ENCODE results near the gene PLOD2.

The PLOD2 gene

GRCh38 chr3:146099316-146099715 lies 61.7 kb downstream of the PLOD2 start:
- DNase-seq (ENCODE audit: low read depth), result no peak

GRCh38 chr3:146093896-146094295 lies 67.1 kb downstream of the PLOD2 start:
- no peak for DNase-seq (ENCODE audit: low read depth)

DNA sequence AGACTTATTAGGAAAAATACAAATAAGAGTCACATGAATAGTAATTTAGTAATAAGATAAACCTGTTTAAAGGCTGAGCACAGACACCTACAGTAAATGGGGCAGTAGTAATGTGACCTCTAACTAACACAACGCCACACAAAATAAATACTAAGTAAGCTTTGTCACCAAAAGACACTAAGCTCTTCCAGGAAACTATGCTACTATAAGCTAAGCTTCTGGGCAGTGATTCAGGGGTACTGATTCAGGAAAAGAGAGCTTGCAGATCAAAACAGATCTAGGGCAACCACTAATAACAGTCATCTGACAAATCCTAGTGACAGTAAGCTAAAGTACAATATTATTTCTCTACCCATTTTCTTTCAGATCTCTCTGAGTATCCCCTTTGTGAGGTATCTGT lies 68.8 kb downstream of the PLOD2 start:
- DNase-seq (ENCODE audit: low read depth), result no peak

DNA sequence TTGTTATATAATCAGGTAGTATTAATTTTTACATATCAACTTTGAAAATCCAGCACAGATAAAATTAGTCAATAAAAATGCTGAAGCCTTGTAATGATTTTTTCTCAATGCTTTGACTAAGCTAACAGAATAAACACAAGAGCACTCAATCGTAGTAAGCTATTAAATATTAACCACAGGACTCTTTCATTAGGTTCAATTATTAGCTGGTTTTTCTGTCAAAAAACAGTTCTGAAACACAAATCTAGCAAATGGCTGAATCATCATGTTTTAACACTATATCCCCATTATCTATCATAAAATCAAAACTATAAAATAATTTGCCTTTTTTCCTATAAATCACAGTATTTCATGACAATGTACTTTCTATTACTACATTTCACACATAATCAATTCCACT lies 69.6 kb downstream of the PLOD2 start:
- no peak for DNase-seq (ENCODE audit: low read depth)

GRCh38 chr3:146090521-146090920 lies 70.5 kb downstream of the PLOD2 start:
- no peak for DNase-seq (ENCODE audit: low read depth)

DNA sequence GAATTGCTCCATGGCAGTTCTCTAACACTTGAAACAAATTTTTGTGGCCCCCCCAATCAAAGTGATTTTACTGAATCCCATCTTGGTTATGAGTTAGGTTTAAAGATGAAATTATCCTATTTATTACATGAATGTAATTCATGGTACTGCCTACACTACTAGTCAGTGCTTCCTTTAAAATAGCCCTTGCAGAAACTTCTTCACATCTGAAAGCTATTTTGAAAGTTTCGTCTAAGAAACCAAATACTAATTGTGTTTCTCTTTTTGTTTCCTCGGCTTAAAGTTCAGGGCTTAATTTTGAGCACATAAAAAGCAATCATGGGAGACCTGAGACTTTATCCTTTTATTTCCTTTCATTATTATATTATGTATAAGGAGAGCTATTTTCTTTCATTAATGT lies 72.1 kb downstream of the PLOD2 start:
- DNase-seq (ENCODE audit: low read depth), result no peak

- no peak for DNase-seq (ENCODE audit: low read depth)
These were observed 73.9 kb downstream of the PLOD2 start for GRCh38 chr3:146087116-146087515.

DNA sequence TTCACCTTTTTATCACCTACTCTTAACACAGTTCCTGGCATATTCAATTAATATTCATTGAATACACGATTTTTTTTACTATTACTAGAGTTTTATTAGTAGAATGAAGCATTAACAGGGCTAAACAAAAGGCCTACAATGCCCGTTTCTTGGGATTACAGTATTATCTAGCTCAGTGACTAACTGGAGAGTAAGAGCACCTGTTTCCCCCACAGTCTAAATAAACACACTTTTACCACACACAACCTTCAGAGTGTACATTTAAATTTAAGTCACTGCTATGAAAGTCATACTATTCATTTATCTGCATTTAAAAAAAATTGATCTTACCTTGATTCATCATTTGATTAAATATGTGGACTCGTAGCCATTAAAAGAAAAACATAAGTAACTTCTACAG lies 74.8 kb downstream of the PLOD2 start:
- no peak for DNase-seq (ENCODE audit: low read depth)

GRCh38 chr3:146085678-146086077 lies 75.3 kb downstream of the PLOD2 start:
- no peak for DNase-seq (ENCODE audit: low read depth)

GRCh38 chr3:146080578-146080977 lies 80.4 kb downstream of the PLOD2 start:
- no peak for DNase-seq (ENCODE audit: low read depth)

DNA sequence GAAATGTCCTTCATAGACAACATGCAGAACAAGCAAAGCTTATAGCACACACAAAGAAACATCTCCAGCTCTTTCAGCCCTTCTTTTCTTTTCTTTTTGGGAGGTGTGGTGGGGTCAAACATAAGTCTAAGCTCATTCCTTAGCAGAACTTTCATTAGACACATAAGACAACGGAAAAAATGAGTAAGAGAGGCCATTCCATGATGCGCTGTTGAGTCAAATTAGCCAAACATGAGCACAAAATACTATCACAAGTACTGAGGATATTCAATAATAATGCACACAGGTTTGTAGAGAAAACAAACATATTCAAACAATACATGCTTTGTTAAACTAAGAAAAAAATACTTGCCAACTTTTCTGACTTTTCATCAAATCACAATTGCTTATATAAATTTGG lies 83.0 kb downstream of the PLOD2 start:
- no peak for DNase-seq (ENCODE audit: low read depth)

- no peak for DNase-seq (ENCODE audit: low read depth)
These were observed 83.8 kb downstream of the PLOD2 start for GRCh38 chr3:146077181-146077580.

- no peak for DNase-seq (ENCODE audit: low read depth)
These were observed 88.2 kb downstream of the PLOD2 start for GRCh38 chr3:146072824-146073223.

- no peak for DNase-seq (ENCODE audit: low read depth)
These were observed 88.9 kb downstream of the PLOD2 start for GRCh38 chr3:146072061-146072460.

DNA sequence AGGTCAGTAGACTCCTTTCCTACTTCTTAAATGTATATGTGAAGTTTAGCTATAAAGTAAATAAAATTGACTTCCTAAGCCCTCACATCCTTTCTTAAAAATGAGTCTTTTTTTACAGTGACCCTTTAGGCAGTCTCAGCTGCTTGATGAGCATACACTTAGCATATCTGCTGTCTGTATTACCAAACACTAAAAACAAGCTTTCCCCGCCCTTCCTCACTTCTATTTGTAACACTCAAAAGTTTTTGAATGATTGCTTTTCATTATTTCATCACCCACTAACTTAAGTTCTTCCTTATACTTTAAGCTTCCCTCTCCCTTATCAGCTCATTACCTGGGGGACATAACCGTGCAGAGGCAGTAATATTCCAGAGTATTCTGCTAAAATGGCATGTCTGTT lies 89.4 kb downstream of the PLOD2 start:
- no peak for DNase-seq (ENCODE audit: low read depth)

- peak; percentile 38 for DNase-seq (ENCODE audit: low read depth)
These were observed 93.9 kb downstream of the PLOD2 start for GRCh38 chr3:146067048-146067447.

- DNase-seq (ENCODE audit: low read depth), result no peak
These were observed 95.4 kb downstream of the PLOD2 start for GRCh38 chr3:146065573-146066006.

DNA sequence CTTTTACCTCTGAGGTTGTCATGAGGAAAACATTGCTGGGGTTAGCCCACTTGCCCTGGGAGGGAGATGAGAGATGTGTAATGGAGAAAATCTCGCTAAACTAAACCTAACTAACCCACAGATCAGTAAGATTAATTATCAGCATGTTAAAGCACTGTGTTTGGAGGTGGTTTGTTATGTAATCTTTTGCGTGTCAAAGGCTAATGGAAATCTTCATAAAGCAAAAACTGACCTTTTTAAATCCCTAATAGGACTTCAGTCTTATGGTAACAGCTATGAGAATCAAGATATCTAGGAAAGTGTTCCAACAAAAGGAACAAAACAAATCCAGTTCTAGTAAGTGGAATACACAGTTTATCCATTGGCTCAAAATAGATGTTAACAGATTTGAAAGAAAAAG lies 102.7 kb downstream of the PLOD2 start:
- no peak for DNase-seq (ENCODE audit: low read depth)

DNA sequence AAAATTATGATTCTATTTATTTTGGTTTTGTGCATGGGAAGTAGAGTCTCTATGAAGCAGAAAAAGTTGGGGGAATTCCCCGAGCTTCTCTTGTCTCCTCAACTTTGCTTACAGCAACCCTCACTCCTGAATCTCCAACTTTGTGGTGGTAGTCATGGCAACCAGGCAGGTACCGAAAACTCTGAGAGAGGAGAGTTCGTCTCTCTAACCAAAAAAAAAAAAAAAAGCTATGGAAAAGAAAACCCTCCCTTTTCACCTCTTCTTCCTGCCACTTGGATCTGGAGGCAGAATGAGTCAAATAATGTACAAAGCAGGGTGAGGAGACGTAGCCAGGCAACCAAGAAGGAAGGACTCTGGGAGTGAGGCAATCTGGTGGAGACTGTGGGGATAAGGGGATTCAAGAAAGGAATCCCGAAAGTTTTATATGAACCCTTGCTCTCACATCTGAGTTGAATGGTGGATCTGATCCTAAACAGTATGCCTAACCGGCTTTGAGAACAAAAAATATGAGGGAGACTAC lies 108.1 kb downstream of the PLOD2 start:
- no peak for DNase-seq (ENCODE audit: low read depth)

DNA sequence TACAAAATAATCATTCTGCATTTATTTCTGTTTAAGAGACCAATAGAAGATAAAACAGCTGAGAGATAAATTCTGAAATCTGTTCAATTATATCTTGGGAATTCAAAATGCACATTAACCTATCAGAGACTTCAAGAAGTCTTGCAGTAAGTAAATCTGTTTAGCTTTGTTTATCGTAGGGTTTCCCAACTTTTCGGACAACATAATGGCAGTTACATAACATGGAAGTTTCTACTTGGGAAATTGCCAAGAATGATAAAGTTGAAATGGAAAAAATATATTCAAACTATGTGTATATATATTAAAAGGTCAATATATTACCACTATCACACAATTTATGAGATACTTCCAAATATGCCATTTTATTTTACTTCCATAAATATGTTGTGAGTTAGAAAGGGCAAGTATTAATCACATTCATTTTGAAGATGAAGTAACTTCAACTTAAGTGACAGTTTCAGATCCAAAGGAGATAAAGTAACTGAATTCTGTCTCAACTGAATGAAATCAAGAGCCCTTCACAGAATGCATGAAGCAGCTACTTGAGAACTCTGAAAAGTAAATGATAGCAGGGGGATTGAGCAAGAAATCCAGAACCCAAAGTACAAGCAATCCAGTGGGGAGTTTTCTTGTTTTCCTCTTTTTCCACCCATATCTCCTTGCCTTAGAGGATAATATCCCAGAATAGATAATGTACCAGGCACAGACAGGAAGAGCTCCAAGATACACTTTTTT lies 108.8 kb downstream of the PLOD2 start:
- no peak for DNase-seq (ENCODE audit: low read depth)

- no peak for DNase-seq (ENCODE audit: low read depth)
These were observed 110.3 kb downstream of the PLOD2 start for GRCh38 chr3:146050691-146051090.

DNA sequence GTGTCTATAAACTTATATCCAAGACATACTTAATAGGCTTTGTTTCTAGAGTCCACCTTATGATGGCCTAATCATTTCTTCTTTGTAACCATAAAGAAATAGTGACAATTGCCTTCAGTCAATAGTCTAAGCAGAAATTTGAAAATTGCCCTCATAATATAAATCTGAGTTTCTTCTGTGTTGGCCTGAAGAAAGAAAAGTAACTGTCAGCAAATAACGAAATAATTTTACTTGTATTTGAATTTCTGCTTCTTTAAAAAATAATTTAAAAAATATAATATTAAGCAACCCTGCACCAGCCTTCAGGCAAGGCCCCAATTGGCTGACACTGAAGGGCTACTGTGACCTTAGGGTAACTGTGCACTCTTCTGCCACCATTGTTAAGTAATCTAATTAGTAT lies 113.5 kb downstream of the PLOD2 start:
- DNase-seq (ENCODE audit: low read depth), result no peak

DNA sequence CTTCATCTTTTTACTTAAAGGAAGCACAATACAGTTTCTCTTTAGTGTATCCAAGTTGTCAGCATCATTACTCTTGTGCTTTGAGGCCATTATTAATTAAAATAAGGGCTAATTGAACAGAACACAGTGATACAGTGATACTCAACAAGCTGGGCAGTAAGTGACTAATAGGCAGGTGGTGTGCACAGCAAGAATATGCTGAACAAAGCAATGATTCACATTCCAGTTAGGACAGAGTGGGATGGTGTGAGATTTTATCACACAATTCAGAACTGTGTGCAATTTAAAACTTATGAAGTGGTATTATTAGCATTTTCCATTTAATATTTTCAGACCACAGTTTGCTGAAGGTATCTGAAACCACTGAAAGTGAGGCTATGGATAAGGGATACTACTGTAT lies 116.9 kb downstream of the PLOD2 start:
- no peak for DNase-seq (ENCODE audit: low read depth)

DNA sequence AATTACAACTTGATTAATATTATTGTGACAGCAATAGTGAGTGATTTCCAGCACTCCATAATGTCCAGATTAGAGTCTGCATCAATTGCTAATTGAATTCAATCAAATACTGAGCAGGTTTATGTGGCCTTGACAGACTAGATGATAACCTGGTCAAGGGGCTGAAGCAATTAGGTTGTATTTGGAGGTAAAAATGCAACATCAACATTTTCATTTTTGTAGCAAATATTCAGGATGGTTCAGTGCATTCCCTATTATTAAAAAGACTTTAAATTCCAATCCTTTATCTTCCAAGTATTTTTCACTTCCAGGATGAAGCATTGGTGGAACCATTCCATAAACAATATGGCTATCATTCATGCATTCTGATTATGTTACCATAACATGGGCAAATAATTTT lies 120.4 kb downstream of the PLOD2 start:
- no peak for DNase-seq (ENCODE audit: low read depth)

Measured in non-pigmented ciliary epithelial cell (primary cell).